OCI-LY1 (cell line): ENCODE data around the gene KCNMB4.

Experiments used
- H2AFZ ChIP-seq: fragments of 200-600 bp; sonication (generic), shearing (Covaris generic); 2 replicates; pipeline ENCODE4 v1.6.0; 2014; ENCODE audit warnings: antibody characterized with exemption, mild to moderate bottlenecking, low read length
- H3F3A ChIP-seq: fragments of 200-600 bp; sonication (generic), shearing (Covaris generic); 2 replicates; pipeline ENCODE4 v1.6.0; 2014; ENCODE audit warnings: mild to moderate bottlenecking, antibody characterized with exemption, low read length, moderate library complexity; ENCODE audit not compliant: insufficient read depth
- H3K27ac ChIP-seq: fragments of 200-600 bp; sonication (generic); 2 replicates; pipeline ENCODE4 v1.5.1; 2014; ENCODE audit warnings: low read length, mixed run types, mild to moderate bottlenecking, low read depth; ENCODE audit not compliant: poor library complexity, severe bottlenecking
- H3K27me3 ChIP-seq: fragments of 200-600 bp; sonication (generic); 2 replicates; pipeline ENCODE4 v1.6.0; 2014; ENCODE audit warnings: antibody characterized with exemption, mild to moderate bottlenecking, low read length, moderate library complexity; ENCODE audit not compliant: insufficient read depth
- H3K36me3 ChIP-seq: fragments of 200-600 bp; sonication (generic); 2 replicates; pipeline ENCODE4 v1.6.1; 2014; ENCODE audit warnings: mild to moderate bottlenecking, antibody characterized with exemption, low read length, moderate library complexity, mixed read lengths; ENCODE audit not compliant: insufficient read depth
- H3K4me1 ChIP-seq: fragments of 200-600 bp; sonication (generic); 2 replicates; pipeline ENCODE4 v1.5.1; 2014; ENCODE audit warnings: mild to moderate bottlenecking, low read length, moderate library complexity; ENCODE audit not compliant: insufficient read depth, severe bottlenecking
- H3K4me2 ChIP-seq: fragments of 200-600 bp; sonication (generic), shearing (Covaris generic); 2 replicates; pipeline ENCODE4 v1.6.1; 2014; ENCODE audit warnings: low read length
- H3K4me3 ChIP-seq: fragments of 200-600 bp; sonication (generic); 2 replicates; pipeline ENCODE4 v1.5.1; 2014; ENCODE audit warnings: low read length, low read depth, mild to moderate bottlenecking, mixed read lengths; ENCODE audit not compliant: poor library complexity, severe bottlenecking
- H3K79me2 ChIP-seq: fragments of 200-600 bp; shearing (Covaris generic); 2 replicates; pipeline ENCODE4 v1.6.1; 2016; ENCODE audit warnings: mixed run types, low read length, mixed read lengths; ENCODE audit not compliant: insufficient read depth
- H3K9ac ChIP-seq: fragments of 200-600 bp; sonication (generic), shearing (Covaris generic); 2 replicates; pipeline ENCODE4 v1.6.1; 2014; ENCODE audit warnings: mild to moderate bottlenecking, low read length, mixed read lengths
- H3K9me2 ChIP-seq: fragments of 200-600 bp; sonication (generic), shearing (Covaris generic); 2 replicates; pipeline ENCODE4 v1.6.1; 2014; ENCODE audit warnings: low read depth, mild to moderate bottlenecking, low read length, mixed read lengths
- H3K9me3 ChIP-seq: fragments of 200-600 bp; shearing (Covaris generic); 2 replicates; pipeline ENCODE4 v1.6.1; 2014; ENCODE audit warnings: low read length, mixed read lengths
- H4K20me1 ChIP-seq: fragments of 200-600 bp; sonication (generic), shearing (Covaris generic); 2 replicates; pipeline ENCODE4 v1.6.0; 2016; ENCODE audit warnings: mild to moderate bottlenecking, low read length; ENCODE audit not compliant: insufficient read depth
- CTCF ChIP-seq: fragments of 200-600 bp; sonication (generic), shearing (Covaris generic); IDR thresholded peaks from 2 replicates; pipeline ENCODE4 v1.5.1; 2017; ENCODE audit warnings: mild to moderate bottlenecking, antibody characterized with exemption, low read length, moderate library complexity, mixed read lengths
- EZH2 ChIP-seq: fragments of 200-600 bp; sonication (generic), shearing (Covaris generic); IDR thresholded peaks from 2 replicates; pipeline ENCODE4 v1.8.0; 2017; ENCODE audit warnings: borderline replicate concordance, mixed run types, mild to moderate bottlenecking, antibody characterized with exemption, low read length, moderate library complexity, mixed read lengths

KCNMB4 gene

GRCh38 chr12:70467476-70467875, 101.4 kb downstream of the KCNMB4 start:
- Histone ChIP-seq H3K9ac (no peak overlapping the region; the same call in 1 of the 2 replicates), H3K4me1 (peaks cover 22% of the 10 kb centered on the region), H3K4me3 (peak overlapping the region; percentile 88), H3F3A (no peaks in the 10 kb centered on the region), H3K27me3 (no peaks in the 10 kb centered on the region), H3K79me2 (peaks cover 39% of the 10 kb centered on the region), H3K27ac (no peak overlapping the region), H4K20me1 (no peaks in the 10 kb centered on the region), H3K36me3 (peaks cover 18% of the 10 kb centered on the region), H3K9me3 (peaks cover 20% of the 10 kb centered on the region), H3K4me2 (peak overlapping the region; percentile 72), H3K9me2 (no peaks in the 10 kb centered on the region), H2AFZ (no peak overlapping the region)
- no peak for TF ChIP-seq EZH2
- no peak for TF ChIP-seq CTCF

GRCh38 chr12:70467918-70468733, 102.0 kb downstream of the KCNMB4 start:
- no peaks in the 10 kb centered on the region for H3K27me3 ChIP-seq
- peaks cover 16% of the 10 kb centered on the region for H3K9me3 ChIP-seq
- H3F3A ChIP-seq = no peaks in the 10 kb centered on the region
- H3K4me1 ChIP-seq = peaks cover 22% of the 10 kb centered on the region
- no peaks in the 10 kb centered on the region for H3K9me2 ChIP-seq
- TF ChIP-seq EZH2 (no peak), CTCF (no peak)
- peak overlapping the region; percentile 72 for H3K4me2 ChIP-seq
- H2AFZ ChIP-seq = no peak overlapping the region
- H3K79me2 ChIP-seq = peaks cover 42% of the 10 kb centered on the region
- H3K36me3 ChIP-seq = peaks cover 18% of the 10 kb centered on the region
- H3K9ac ChIP-seq = peak overlapping the region; percentile 84
- H4K20me1 ChIP-seq = no peaks in the 10 kb centered on the region
- peak overlapping the region; percentile 88 for H3K4me3 ChIP-seq
- peak overlapping the region; percentile 78 for H3K27ac ChIP-seq

GRCh38 chr12:70468741-70469140, 102.7 kb downstream of the KCNMB4 start:
- Histone ChIP-seq H2AFZ (no peak overlapping the region), H3K27ac (peak overlapping the region; percentile 78)

More at GRCh38 chr12:70468741-70469140, 102.7 kb downstream of the KCNMB4 start:
- peaks cover 42% of the 10 kb centered on the region for H3K79me2 ChIP-seq
- H3K4me1 ChIP-seq = peaks cover 22% of the 10 kb centered on the region
- no peaks in the 10 kb centered on the region for H4K20me1 ChIP-seq
- no peaks in the 10 kb centered on the region for H3K27me3 ChIP-seq
- peak overlapping the region; percentile 84 for H3K9ac ChIP-seq
- no peaks in the 10 kb centered on the region for H3F3A ChIP-seq
- peaks cover 10% of the 10 kb centered on the region for H3K9me3 ChIP-seq
- H3K36me3 ChIP-seq = peaks cover 18% of the 10 kb centered on the region
- H3K9me2 ChIP-seq = no peaks in the 10 kb centered on the region
- peak overlapping the region; percentile 72 for H3K4me2 ChIP-seq
- TF ChIP-seq CTCF (no peak), EZH2 (no peak)
- H3K4me3 ChIP-seq = peak overlapping the region; percentile 88
